ENCODE measurements around the gene MYLK.
A peak's percentile ranks its signal among the peaks of the same experiment; 100 is the strongest.
"Not testable (repeated sequence)": the region's sequence is repeated elsewhere in the genome, so short reads cannot be mapped to it uniquely, and the experiment has no call there.

Gene MYLK

DNA sequence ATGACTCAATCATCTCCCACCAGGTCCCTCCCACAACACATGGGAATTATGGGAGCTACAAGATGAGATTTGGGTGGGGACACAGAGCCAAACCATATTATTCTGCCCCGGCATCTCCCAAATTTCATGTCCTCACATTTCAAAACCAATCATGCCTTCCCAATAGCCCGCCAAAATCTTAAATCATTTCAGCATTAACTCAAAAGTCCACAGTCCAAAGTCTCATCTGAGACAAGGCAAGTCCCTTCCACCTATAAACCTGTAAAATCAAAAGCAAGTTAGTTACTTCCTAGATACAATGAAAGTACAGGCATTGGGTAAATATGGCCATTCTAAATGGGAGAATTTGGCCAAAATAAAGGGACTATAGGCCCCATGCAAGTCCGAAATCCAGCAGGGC is 6.0 kb upstream of the MYLK start:
- not testable (repeated sequence) for H3K4me1 Mint-ChIP-seq (ENCODE audit: low read depth); H3K4me3 Mint-ChIP-seq; H3K9me3 Mint-ChIP-seq; H3K27ac Mint-ChIP-seq; H3K36me3 Mint-ChIP-seq (ENCODE audit: low read depth)
- peaks cover 28% of the 10 kb centered on the region for H3K27me3 Mint-ChIP-seq

DNA sequence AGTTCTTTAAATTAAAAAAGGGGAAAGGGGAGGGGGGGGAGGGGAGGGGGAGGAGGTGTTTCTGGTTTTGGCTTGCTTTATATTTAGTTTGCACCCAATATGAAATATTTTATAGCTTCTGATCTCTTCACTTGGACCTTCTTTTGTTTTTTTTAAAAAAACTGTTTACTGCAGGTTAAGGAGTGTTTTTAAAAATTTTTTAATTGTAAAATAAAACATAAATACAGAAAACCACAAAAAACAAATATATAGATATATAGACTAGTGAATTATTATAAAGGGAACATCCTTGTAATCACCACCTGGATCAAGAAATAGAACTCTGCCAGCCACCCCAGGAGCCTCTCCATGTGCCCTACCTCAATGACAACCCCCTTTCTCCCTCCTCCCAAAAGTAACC is 861 bp upstream of the MYLK start:
- no peak overlapping the region for H3K4me3 Mint-ChIP-seq
- no peaks in the 10 kb centered on the region for H3K36me3 Mint-ChIP-seq (ENCODE audit: low read depth)
- H3K9me3 Mint-ChIP-seq, result no peaks in the 10 kb centered on the region
- H3K27me3 Mint-ChIP-seq, result peaks cover 63% of the 10 kb centered on the region
- H3K27ac Mint-ChIP-seq, result no peak overlapping the region
- peaks cover 7% of the 10 kb centered on the region for H3K4me1 Mint-ChIP-seq (ENCODE audit: low read depth)

DNA sequence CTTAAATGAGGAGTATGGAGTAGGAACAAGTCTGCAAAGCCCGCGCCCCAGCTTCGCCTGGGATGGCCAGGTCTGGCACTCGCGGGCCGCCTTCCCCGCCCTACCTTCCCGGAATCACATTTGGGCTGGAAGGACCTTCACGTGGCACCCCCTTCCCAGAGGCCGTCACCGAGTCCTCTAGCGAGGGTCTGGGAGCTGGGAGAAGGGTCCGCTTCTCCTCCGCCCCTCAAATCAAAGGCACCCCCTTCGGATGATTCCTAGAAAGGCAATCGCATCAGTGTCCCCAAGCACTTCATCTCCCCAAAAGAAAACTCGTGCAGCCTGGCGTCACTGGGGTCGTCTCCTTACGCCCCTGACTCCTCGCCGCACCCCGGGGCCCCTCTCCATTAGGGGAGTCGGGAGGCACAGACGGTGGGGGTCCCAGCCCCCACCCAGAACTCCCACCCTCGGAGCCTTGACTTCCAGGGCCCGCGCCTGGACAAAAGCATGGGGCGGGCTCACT is 380 bp downstream of the MYLK start:
- Mint-ChIP-seq H3K9me3 (no peaks in the 10 kb centered on the region), H3K27me3 (peaks cover 62% of the 10 kb centered on the region), H3K36me3 (ENCODE audit: low read depth) (no peaks in the 10 kb centered on the region), H3K27ac (no peak overlapping the region), H3K4me3 (peak overlapping the region; percentile 45), H3K4me1 (ENCODE audit: low read depth) (peaks cover 7% of the 10 kb centered on the region)

DNA sequence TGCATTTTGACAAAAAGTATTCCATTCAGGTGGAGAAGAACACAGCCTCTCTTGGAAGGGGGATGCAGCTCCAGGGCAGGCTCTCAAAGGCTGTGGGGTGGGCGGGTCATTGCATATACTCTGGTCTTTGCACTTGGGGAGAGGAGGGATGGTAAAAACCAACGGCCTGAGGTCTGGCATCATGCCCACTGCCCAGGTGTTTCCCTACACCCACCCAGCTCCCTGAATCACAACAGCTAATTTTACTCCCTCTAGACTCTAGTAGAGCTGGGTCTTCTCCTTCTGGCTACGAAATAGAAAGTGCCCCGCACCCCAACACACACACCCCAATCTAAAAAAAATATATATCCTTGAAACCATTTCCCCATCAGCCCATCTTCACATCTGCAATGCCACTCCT is 1.0 kb downstream of the MYLK start:
- Mint-ChIP-seq H3K9me3 (no peaks in the 10 kb centered on the region), H3K4me1 (ENCODE audit: low read depth) (peaks cover 7% of the 10 kb centered on the region)

DNA sequence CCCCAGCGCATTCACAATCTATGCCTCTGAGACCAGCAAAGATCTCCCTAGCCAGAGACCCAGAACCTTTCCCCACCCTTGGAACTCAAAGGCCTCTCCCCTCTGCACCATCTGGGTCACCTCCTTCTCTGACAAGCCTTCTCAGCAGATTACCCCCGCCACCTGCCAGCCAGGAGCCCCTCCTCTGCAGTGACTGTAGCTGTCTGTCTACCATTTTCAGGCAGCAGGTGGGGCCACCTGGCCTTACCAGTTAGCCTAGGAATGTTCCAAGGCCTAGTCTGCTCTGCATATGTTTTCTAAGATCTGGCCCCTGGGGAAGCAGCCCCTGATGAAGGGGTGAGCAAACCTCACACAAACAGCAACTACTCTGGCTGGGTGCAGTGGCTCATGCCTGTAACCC is 2.4 kb downstream of the MYLK start:
- H3K27me3 Mint-ChIP-seq, result peaks cover 49% of the 10 kb centered on the region

More for the DNA sequence above, 1.0 kb downstream of the MYLK start:
- H3K27ac Mint-ChIP-seq, result no peak overlapping the region
- peak overlapping the region; percentile 45 for H3K4me3 Mint-ChIP-seq
- H3K27me3 Mint-ChIP-seq, result peaks cover 56% of the 10 kb centered on the region
- H3K36me3 Mint-ChIP-seq (ENCODE audit: low read depth), result no peaks in the 10 kb centered on the region

DNA sequence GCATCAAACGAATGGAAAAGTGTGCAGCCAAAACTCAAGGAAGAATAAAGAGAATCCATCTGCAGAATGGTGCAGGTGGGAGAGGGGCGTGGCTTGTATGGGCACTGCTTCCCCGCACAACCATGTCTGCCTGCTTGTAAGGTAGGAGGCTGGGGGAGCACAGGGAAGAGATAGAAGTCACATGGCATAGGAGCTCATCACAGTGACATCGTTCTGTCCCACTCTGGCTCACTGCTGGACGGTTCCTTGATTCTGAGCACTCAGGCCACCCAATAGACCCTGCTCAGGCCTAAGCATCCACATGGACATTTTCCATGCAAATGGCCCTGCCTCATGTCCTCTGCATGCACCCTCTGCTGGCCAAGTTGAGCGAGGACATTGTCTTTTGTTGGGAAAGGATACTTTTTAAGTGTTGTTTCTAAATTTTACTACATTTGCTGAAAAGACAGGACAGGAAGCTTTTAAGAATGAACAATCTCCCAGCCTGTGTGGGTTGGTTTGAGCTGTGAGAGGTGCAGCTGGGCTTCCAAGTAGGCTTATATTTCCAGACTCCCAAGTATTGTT is 3.1 kb downstream of the MYLK start:
- H3K4me3 Mint-ChIP-seq, result no peak overlapping the region
- H3K9me3 Mint-ChIP-seq, result no peaks in the 10 kb centered on the region
- H3K36me3 Mint-ChIP-seq (ENCODE audit: low read depth), result no peaks in the 10 kb centered on the region
- H3K27me3 Mint-ChIP-seq, result peaks cover 44% of the 10 kb centered on the region
- no peak overlapping the region for H3K27ac Mint-ChIP-seq
- H3K4me1 Mint-ChIP-seq (ENCODE audit: low read depth), result peaks cover 7% of the 10 kb centered on the region

More for the DNA sequence above, 2.4 kb downstream of the MYLK start:
- Mint-ChIP-seq H3K27ac (no peak overlapping the region), H3K9me3 (no peaks in the 10 kb centered on the region), H3K4me1 (ENCODE audit: low read depth) (peaks cover 7% of the 10 kb centered on the region), H3K4me3 (no peak overlapping the region), H3K36me3 (ENCODE audit: low read depth) (no peaks in the 10 kb centered on the region)

DNA sequence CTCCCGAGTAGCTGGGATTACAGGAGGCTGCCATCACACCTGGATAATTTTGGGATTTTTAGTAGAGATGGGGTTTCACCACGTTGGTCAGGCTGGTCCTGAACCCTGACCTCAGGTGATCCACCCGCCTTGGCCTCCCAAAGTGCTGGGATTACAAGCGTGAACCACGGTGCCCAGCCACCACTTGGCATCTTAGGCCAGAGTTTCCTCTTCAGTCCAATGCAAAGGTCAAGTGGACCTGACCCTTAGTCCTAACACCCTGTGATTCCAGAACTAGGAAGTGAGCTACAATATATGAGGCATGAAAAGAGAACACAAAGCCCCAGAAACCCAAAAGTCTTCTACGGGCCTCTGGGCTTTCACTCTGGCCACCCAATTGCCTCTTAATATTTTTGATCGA is 5.3 kb downstream of the MYLK start:
- Mint-ChIP-seq H3K27me3 (peaks cover 30% of the 10 kb centered on the region), H3K4me1 (ENCODE audit: low read depth) (peaks cover 4% of the 10 kb centered on the region), H3K9me3 (no peaks in the 10 kb centered on the region), H3K36me3 (ENCODE audit: low read depth) (no peaks in the 10 kb centered on the region), H3K27ac (no peak overlapping the region), H3K4me3 (no peak overlapping the region)

DNA sequence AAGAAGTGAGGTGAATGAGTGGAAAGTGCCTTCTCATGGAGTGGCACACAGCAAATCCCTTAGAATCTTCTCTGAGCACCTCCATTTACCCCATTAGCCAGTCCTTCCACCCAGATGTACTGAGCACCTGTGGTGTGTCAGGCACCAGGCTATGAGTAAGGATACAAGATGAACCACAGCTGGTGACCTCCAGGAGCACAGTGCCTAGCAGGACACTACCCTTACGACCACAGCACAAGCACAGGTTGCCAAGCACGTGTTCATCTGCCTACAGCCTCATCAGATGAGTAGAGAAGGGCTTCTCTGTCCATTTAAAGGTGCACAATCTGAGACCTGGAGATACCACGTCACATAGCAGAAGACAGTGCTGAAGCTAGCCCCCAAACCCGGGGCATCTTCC is 6.2 kb downstream of the MYLK start:
- H3K27me3 Mint-ChIP-seq, result peaks cover 21% of the 10 kb centered on the region
- no peaks in the 10 kb centered on the region for H3K9me3 Mint-ChIP-seq
- no peaks in the 10 kb centered on the region for H3K36me3 Mint-ChIP-seq (ENCODE audit: low read depth)

DNA sequence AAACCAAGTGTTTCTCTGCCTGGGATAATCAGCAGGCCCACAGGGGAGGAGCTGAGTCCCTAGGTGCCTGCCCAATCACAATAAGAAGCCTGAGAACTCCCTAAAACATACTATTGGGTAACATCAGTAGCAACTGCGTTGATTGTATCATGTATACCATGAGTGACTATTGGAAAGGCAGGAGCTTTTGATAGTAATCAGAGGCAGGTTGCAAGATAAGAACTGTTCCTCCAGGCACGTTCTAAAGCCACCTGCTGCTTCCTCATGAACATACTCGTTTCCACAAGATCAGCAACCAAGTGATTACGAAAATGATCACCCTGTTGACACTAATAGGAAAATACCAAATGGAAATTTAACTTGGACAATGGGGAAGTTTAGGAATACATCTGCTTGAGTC is 6.7 kb downstream of the MYLK start:
- Mint-ChIP-seq H3K4me1 (ENCODE audit: low read depth) (no peaks in the 10 kb centered on the region), H3K4me3 (no peak overlapping the region), H3K9me3 (no peaks in the 10 kb centered on the region), H3K36me3 (ENCODE audit: low read depth) (no peaks in the 10 kb centered on the region), H3K27me3 (peaks cover 16% of the 10 kb centered on the region), H3K27ac (no peak overlapping the region)

More for the DNA sequence above, 6.2 kb downstream of the MYLK start:
- Mint-ChIP-seq H3K4me3 (no peak overlapping the region), H3K27ac (no peak overlapping the region), H3K4me1 (ENCODE audit: low read depth) (no peaks in the 10 kb centered on the region)

DNA sequence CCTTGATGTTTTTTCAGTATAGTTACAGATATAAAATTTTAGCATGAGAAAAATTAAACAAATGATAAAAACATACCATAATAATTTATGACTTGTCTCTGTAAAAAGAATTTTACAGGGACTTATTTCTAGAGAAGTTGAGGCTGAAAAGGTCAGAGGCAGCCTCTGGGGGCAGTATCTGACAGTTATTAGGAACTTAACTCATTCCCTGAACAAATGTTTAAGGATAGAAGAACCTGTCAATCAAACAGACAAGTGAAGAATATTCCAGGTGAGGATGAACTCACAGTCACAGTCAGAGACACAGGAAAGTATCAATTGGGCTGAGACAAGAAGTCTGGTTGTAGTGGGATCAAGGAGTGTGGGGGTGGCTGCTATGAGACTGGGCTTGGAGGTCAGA is 7.3 kb downstream of the MYLK start:
- no peak overlapping the region for H3K27ac Mint-ChIP-seq
- H3K36me3 Mint-ChIP-seq (ENCODE audit: low read depth), result no peaks in the 10 kb centered on the region
- no peak overlapping the region for H3K4me3 Mint-ChIP-seq

DNA sequence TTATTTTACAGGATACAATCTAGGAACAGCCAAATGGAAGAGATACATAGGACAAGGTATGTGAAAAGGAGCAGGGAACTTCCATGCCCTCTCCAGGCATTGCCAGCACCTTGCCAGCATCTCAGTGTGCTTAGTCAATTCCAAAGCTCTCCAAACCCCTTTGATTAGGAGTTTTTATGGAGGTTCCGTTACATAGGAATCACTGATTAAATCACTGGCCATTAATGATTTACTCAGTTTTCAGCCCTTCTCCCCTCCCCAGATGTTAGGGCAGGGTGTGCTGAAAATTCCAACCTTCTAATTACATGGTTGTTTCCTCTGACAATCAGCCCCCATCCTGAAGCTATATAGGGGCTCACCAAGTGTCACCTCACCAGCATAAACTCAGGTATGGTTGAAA is 11.5 kb downstream of the MYLK start:
- H3K4me3 Mint-ChIP-seq, result no peak overlapping the region
- no peaks in the 10 kb centered on the region for H3K36me3 Mint-ChIP-seq (ENCODE audit: low read depth)
- H3K27me3 Mint-ChIP-seq, result no peaks in the 10 kb centered on the region
- H3K9me3 Mint-ChIP-seq, result no peaks in the 10 kb centered on the region
- no peak overlapping the region for H3K27ac Mint-ChIP-seq
- H3K4me1 Mint-ChIP-seq (ENCODE audit: low read depth), result no peaks in the 10 kb centered on the region

More for the DNA sequence above, 7.3 kb downstream of the MYLK start:
- Mint-ChIP-seq H3K9me3 (no peaks in the 10 kb centered on the region), H3K27me3 (peaks cover 13% of the 10 kb centered on the region), H3K4me1 (ENCODE audit: low read depth) (no peaks in the 10 kb centered on the region)

DNA sequence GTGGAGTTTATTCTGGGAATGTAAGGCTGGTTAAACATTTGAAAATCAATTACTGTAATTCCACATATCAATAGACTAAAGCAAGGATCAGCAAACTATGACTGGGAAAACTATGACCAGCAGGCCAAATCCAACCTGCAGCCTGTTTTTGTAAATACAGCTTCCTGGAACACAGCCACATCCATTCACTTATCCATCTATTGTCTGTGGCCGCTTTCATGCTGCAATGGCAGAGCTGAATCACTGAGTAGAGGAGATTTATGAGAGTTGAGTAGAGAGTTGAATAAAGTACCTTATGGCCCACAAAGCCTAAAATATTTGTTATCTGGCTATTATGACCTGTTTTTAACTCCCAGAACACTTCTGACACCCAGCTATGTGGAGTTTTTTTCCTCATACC is 12.2 kb downstream of the MYLK start:
- no peaks in the 10 kb centered on the region for H3K36me3 Mint-ChIP-seq (ENCODE audit: low read depth)
- H3K4me3 Mint-ChIP-seq, result no peak overlapping the region
- no peaks in the 10 kb centered on the region for H3K9me3 Mint-ChIP-seq
- no peak overlapping the region for H3K27ac Mint-ChIP-seq
- no peaks in the 10 kb centered on the region for H3K4me1 Mint-ChIP-seq (ENCODE audit: low read depth)
- H3K27me3 Mint-ChIP-seq, result no peaks in the 10 kb centered on the region

DNA sequence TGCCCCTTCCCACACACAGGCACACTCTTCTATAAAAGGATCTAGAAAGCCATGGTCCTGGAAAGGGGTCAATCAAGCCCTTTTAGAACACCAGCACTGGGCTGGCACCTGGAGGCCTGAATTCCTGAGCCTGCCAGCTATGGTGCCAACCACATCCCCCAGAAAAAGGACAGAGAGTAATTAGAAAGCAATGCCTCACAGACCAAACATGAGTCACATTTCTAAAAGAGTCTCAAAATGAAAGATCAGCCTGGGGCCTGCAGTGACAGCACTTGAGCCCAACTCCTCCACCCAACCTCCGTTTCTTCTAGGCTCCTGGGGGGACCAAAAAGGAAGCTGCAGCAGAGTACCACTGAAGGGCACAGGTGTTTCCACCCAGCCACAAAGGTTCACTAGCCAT is 14.1 kb downstream of the MYLK start:
- Mint-ChIP-seq H3K4me3 (no peak overlapping the region), H3K27me3 (no peaks in the 10 kb centered on the region), H3K9me3 (no peaks in the 10 kb centered on the region), H3K4me1 (ENCODE audit: low read depth) (no peaks in the 10 kb centered on the region), H3K36me3 (ENCODE audit: low read depth) (no peaks in the 10 kb centered on the region), H3K27ac (no peak overlapping the region)

DNA sequence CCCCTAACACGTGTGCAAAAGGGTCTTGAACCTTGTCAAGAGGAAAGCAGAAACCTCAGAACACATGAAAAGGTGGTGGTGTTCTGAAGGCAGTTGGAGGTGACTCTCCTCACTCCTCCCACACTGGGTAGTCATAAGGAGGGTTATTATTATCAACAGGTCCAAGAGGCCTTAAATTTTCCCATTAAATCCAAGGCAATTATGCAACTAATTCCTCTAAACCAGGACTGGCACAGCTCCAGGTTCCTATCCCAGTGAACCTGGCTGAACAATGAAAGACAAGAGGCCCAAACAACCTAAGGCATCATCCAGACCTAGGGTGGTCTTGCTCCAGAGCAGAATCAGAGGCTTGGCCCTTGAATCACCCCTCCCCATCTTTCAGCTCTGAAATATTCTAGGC is 15.0 kb downstream of the MYLK start:
- H3K9me3 Mint-ChIP-seq, result no peaks in the 10 kb centered on the region
- H3K27me3 Mint-ChIP-seq, result no peaks in the 10 kb centered on the region
- no peaks in the 10 kb centered on the region for H3K36me3 Mint-ChIP-seq (ENCODE audit: low read depth)
- no peaks in the 10 kb centered on the region for H3K4me1 Mint-ChIP-seq (ENCODE audit: low read depth)
- no peak overlapping the region for H3K27ac Mint-ChIP-seq
- H3K4me3 Mint-ChIP-seq, result no peak overlapping the region

DNA sequence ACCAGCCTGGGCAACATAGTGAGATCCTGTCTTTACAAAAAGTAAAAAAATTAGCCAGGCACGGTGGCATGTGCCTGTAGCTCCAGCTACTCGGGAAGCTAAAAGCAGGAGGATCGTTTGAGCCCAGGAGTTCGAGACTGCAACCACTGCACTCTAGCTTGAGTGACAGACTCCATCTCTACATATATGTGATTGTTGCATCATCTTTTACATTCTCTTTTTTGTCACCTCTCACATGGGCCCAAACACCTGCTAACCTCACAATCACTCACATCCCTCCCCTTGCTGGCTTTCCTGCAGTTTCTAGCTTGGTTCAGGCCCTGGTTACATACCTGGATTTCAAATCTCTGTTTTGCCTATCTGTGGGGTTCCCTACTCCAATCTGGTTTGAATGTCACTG is 19.4 kb downstream of the MYLK start:
- H3K4me3 Mint-ChIP-seq, result no peak overlapping the region
- no peak overlapping the region for H3K27ac Mint-ChIP-seq
- no peaks in the 10 kb centered on the region for H3K9me3 Mint-ChIP-seq
- no peaks in the 10 kb centered on the region for H3K36me3 Mint-ChIP-seq (ENCODE audit: low read depth)
- no peaks in the 10 kb centered on the region for H3K4me1 Mint-ChIP-seq (ENCODE audit: low read depth)
- no peaks in the 10 kb centered on the region for H3K27me3 Mint-ChIP-seq

DNA sequence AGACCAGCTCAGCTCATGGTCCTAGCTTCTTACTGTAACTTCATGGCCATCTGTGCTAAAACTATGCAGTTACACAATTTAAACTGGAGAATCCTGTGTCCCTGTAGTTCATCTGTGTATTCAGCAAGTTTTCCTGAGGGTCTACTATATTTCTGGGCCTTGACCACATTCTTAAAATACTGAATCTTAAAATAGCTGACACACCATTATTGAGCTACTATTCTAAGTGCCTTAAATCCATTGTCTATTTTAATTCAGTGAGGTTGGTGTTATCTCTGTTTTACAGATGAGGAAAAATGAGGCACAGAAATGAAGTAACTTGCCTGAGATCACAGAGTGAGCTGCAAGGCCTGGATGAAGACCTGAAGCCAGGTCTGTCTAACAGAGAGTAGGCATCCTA is 22.0 kb downstream of the MYLK start:
- H3K4me3 Mint-ChIP-seq, result no peak overlapping the region
- no peaks in the 10 kb centered on the region for H3K4me1 Mint-ChIP-seq (ENCODE audit: low read depth)
- H3K27ac Mint-ChIP-seq, result no peak overlapping the region
- H3K36me3 Mint-ChIP-seq (ENCODE audit: low read depth), result no peaks in the 10 kb centered on the region
- no peaks in the 10 kb centered on the region for H3K9me3 Mint-ChIP-seq
- H3K27me3 Mint-ChIP-seq, result no peaks in the 10 kb centered on the region

Measured in stimulated activated naive CD8-positive, alpha-beta T cell treated with anti-CD3 and anti-CD28 coated beads, Interleukin-15, Interleukin-2, amounts not matched to agents 100 ng/mL and 50 ng/mL, for 24 hours (primary cell).